GM12801 (cell line): ENCODE measurements around the gene ILF3.

ENCODE experiments used
- TF ChIP-seq, protein P1 (sequence below): IDR thresholded peaks from one replicate; pipeline ENCODE4 v1.5.1; 2011; ENCODE audit warnings: control low read depth; ENCODE audit not compliant: insufficient read length; ENCODE audit errors: extremely low read depth

Gene ILF3

DNA sequence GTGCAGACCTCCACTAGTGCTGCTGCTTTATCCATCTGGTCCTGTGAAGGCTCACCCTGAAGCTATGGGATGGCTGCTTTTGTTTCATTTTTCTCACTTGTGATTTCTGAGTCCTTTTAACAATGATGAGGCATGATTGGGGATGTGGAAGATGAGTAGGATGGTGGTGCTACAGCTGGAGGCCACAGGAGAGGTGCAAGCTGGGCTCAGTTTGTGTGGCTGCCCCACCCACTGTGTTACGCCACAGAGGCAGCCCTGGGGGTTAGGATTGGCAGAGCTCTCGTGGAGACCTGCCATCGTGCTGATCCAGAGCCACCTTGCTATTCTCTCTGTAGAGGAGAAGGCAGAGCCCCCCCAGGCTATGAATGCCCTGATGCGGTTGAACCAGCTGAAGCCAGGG, 27.5 kb downstream of the ILF3 start:
- TF ChIP-seq, protein P1, sequence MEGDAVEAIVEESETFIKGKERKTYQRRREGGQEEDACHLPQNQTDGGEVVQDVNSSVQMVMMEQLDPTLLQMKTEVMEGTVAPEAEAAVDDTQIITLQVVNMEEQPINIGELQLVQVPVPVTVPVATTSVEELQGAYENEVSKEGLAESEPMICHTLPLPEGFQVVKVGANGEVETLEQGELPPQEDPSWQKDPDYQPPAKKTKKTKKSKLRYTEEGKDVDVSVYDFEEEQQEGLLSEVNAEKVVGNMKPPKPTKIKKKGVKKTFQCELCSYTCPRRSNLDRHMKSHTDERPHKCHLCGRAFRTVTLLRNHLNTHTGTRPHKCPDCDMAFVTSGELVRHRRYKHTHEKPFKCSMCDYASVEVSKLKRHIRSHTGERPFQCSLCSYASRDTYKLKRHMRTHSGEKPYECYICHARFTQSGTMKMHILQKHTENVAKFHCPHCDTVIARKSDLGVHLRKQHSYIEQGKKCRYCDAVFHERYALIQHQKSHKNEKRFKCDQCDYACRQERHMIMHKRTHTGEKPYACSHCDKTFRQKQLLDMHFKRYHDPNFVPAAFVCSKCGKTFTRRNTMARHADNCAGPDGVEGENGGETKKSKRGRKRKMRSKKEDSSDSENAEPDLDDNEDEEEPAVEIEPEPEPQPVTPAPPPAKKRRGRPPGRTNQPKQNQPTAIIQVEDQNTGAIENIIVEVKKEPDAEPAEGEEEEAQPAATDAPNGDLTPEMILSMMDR, result no peak

DNA sequence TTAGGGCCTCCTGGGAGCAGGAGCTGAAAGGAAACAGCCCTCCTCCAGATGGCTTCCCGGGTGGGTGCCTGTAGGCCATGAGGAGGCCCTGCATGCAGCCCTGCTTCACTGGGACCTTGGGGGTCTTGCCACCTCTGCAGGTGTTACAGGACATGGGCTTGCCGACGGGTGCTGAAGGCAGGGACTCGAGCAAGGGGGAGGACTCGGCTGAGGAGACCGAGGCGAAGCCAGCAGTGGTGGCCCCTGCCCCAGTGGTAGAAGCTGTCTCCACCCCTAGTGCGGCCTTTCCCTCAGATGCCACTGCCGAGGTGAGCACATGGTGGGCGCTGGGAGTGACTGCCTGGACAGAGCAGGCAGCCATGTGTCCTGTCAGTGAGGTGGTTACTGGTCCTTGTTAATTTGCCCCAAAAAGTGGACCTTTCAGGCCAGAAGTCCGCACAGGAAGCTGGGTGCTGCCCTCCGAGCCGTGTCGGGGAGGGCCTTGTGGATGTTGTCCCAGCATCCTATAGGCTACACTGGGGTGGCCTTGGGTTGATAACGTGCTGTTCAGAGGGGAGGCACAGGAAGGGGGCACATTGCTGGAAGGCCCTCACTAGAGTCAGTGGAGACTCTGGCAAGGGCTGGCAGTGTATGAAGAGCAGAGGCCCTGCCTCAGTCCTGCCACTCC, 28.4 kb downstream of the ILF3 start:
- TF ChIP-seq, protein P1, result no peak

DNA sequence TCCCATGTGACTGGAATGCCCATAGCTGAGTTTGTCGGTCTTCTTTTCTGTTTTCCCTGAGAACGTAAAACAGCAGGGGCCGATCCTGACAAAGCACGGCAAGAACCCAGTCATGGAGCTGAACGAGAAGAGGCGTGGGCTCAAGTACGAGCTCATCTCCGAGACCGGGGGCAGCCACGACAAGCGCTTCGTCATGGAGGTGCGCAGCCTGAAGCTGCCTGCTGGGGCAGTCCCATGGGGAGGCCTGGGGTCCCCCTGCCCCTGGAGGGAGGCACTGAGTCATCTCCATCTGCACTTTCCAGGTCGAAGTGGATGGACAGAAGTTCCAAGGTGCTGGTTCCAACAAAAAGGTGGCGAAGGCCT, 28.9 kb downstream of the ILF3 start:
- TF ChIP-seq, protein P1, result no peak

DNA sequence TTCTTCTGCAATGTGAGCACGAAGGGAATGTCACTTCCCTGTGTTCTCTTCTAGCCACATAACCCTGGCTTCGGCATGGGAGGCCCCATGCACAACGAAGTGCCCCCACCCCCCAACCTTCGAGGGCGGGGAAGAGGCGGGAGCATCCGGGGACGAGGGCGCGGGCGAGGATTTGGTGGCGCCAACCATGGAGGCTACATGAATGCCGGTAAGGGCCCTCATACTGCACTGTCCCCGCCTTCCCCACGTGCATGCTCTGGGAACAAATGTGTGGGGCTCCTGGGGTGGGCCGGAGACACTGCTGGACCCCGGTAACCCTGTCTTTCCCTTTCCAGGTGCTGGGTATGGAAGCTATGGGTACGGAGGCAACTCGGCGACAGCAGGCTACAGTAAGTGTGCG, 29.4 kb downstream of the ILF3 start:
- TF ChIP-seq, protein P1, result no peak

DNA sequence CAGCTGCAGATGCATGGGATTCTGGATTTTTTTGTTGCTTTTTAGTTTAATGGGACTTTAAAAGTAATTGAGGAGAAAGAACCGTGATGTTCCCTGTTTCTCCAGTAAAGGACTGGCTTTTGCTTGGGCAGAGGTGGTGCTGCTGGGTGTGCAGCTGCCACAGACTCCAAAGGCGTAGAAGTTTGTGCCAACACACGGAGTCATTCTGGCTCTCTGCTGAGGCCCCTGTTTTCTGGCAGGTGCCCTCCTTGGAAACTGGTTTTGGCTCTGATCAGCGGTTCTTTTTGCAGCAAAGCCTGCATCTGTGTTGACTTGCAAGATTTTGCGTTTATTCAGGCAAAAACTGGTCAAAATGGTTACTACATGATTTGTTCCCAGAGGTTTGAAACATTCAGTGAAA, 31.1 kb downstream of the ILF3 start:
- TF ChIP-seq, protein P1, result no peak

DNA sequence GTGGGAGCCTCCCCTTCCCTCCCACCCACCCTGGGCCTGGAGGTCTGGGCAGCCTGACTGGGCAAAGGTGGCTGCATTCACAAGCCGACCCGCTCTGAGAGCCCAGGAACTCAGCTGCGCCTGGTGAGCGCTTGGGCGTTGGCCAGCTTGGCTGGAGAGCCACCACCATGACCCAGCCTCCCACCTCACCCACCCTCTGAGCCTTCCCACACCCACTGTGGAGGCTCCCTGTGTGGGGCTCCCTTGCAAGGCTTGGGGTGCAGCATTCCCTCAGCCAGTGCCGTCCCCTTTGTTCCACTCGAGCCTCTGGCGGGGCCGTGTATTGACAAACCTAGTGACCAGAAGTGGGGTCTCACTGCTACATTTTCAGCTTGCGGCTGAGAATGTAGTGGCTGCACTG, 32.0 kb downstream of the ILF3 start:
- TF ChIP-seq, protein P1, result no peak

DNA sequence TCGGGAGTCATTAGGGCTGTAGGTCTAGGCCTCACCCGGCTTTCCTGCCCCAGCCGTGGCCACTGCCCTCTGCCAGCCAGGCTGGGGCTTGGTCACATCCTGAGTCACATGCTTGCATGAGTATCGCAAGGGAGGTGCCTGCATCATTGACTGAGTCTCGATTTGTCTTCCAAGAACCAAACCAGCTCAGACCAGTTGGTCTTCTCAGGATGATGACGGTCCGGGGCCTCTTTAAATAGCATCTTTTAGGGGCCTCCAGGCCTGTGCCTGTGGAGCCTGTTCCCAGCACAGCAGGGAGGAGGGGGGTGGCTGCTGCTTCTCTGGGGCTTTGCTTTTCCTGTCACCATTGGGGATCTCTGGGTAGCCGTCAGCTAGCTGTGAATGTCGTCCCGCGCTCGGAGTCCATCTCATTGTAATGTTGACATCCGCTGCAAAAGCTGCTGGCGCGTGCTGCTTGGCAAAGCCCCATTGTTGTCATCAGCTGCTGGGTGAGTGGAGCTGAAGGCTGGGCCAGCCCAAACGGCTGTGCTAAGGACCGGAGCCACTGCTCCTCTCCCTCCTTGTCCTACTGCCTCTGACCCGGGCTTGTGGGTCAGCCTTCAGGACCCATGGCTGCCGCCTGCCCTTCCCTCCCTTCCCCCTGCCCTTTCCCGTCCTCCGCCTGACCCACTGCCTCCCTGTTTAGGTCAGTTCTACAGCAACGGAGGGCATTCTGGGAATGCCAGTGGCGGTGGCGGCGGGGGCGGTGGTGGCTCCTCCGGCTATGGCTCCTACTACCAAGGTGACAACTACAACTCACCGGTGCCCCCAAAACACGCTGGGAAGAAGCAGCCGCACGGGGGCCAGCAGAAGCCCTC, 32.7 kb downstream of the ILF3 start:
- TF ChIP-seq, protein P1, result no peak
